ENCODE data around the gene CCT5. TPM values are rescaled to one million over a fixed set of nuclear protein-coding genes. Genes with fewer than 3 reads are reported as not detected.

Gene CCT5
- total RNA-seq, 2 donors from 2014 or later: 110 to 135 TPM

- Histone ChIP-seq H3K4me1 (ENCODE audit: control insufficient read depth in 1 of 2, low read depth in 2 of 2) (no peaks in the 10 kb centered on the region), H3K4me3 (no peak overlapping the region), H3K27me3 (replicated peaks; ENCODE audit: insufficient read depth) (no peaks in the 10 kb centered on the region), H3K9me3 (no peaks in the 10 kb centered on the region), H3K36me3 (peaks cover 63% of the 10 kb centered on the region), H3K27ac (no peak overlapping the region)
- DNase-seq (ENCODE audit: low spot score): no peak
- ATAC-seq (ENCODE audit: insufficient number of reproducible peaks, low FRiP score, low read depth): no peak
- TF ChIP-seq CTCF (IDR thresholded peaks at IDR 0.05): no peak
Observed at GRCh38 chr5:10261065-10261464, 11.0 kb downstream of the CCT5 start.

- Histone ChIP-seq H3K4me3 (no peak overlapping the region), H3K27ac (no peak overlapping the region), H3K4me1 (ENCODE audit: control insufficient read depth in 1 of 2, low read depth in 2 of 2) (no peaks in the 10 kb centered on the region), H3K27me3 (replicated peaks; ENCODE audit: insufficient read depth) (no peaks in the 10 kb centered on the region), H3K9me3 (no peaks in the 10 kb centered on the region), H3K36me3 (peaks cover 56% of the 10 kb centered on the region)
- TF ChIP-seq CTCF (IDR thresholded peaks at IDR 0.05): no peak
- ATAC-seq (ENCODE audit: insufficient number of reproducible peaks, low FRiP score, low read depth) (no peak), DNase-seq (ENCODE audit: low spot score) (no peak)
Observed at GRCh38 chr5:10262121-10262774, 12.2 kb downstream of the CCT5 start.

- TF ChIP-seq CTCF (IDR thresholded peaks at IDR 0.05): no peak
- peaks cover 49% of the 10 kb centered on the region for H3K36me3 ChIP-seq
- no peaks in the 10 kb centered on the region for H3K9me3 ChIP-seq
- no peaks in the 10 kb centered on the region for H3K27me3 ChIP-seq (replicated peaks; ENCODE audit: insufficient read depth)
- no peak overlapping the region for H3K4me3 ChIP-seq
- no peak overlapping the region for H3K27ac ChIP-seq
- ATAC-seq (ENCODE audit: insufficient number of reproducible peaks, low FRiP score, low read depth) (no peak), DNase-seq (ENCODE audit: low spot score) (no peak)
- H3K4me1 ChIP-seq (ENCODE audit: control insufficient read depth in 1 of 2, low read depth in 2 of 2): no peaks in the 10 kb centered on the region
Observed at GRCh38 chr5:10262995-10263394, 12.9 kb downstream of the CCT5 start.

DNA sequence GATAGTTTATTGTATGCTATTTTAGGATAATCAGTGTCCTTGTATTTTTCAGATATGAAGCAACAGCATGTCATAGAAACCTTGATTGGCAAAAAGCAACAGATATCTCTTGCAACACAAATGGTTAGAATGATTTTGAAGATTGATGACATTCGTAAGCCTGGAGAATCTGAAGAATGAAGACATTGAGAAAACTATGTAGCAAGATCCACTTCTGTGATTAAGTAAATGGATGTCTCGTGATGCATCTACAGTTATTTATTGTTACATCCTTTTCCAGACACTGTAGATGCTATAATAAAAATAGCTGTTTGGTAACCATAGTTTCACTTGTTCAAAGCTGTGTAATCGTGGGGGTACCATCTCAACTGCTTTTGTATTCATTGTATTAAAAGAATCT, 14.5 kb downstream of the CCT5 start:
- no peaks in the 10 kb centered on the region for H3K9me3 ChIP-seq
- no peaks in the 10 kb centered on the region for H3K4me1 ChIP-seq (ENCODE audit: control insufficient read depth in 1 of 2, low read depth in 2 of 2)
- no peak for TF ChIP-seq CTCF (IDR thresholded peaks at IDR 0.05)
- DNase-seq (ENCODE audit: low spot score): no peak
- H3K4me3 ChIP-seq: no peak overlapping the region
- peaks cover 33% of the 10 kb centered on the region for H3K36me3 ChIP-seq
- no peak for ATAC-seq (ENCODE audit: insufficient number of reproducible peaks, low FRiP score, low read depth)
- H3K27me3 ChIP-seq (replicated peaks; ENCODE audit: insufficient read depth): no peaks in the 10 kb centered on the region
- no peak overlapping the region for H3K27ac ChIP-seq

- Histone ChIP-seq H3K9me3 (no peaks in the 10 kb centered on the region), H3K27ac (no peak overlapping the region), H3K4me3 (no peak overlapping the region), H3K36me3 (peaks cover 24% of the 10 kb centered on the region), H3K27me3 (replicated peaks; ENCODE audit: insufficient read depth) (no peaks in the 10 kb centered on the region), H3K4me1 (ENCODE audit: control insufficient read depth in 1 of 2, low read depth in 2 of 2) (no peaks in the 10 kb centered on the region)
- no peak for TF ChIP-seq CTCF (IDR thresholded peaks at IDR 0.05)
- ATAC-seq (ENCODE audit: insufficient number of reproducible peaks, low FRiP score, low read depth): no peak
- DNase-seq (ENCODE audit: low spot score): no peak
Observed at GRCh38 chr5:10265245-10266109, 15.4 kb downstream of the CCT5 start.

Measured in thoracic aorta (tissue), 2 donors.